Thymus (tissue), 11 donors: ENCODE measurements around the gene ESF1. TPM values are rescaled to one million over a fixed set of nuclear protein-coding genes. Genes with fewer than 3 reads are reported as not detected.
"Not testable (repeated sequence)": the region's sequence is repeated elsewhere in the genome, so short reads cannot be mapped to it uniquely, and the experiment has no call there.

Source experiments
- DNase-seq, 9 donors: peaks; one replicate each; pipeline ENCODE4 v3.0.0-alpha.2; 2013; ENCODE audit warnings: low spot score in 9 of 9, low read depth in 6 of 9, missing footprints in 1 of 9
- H3K27ac ChIP-seq, 2 donors: one replicate each; pipeline ENCODE4 v1.5.1; 2013; ENCODE audit warnings: control low read depth in 1 of 2, low read depth in 1 of 2, low read length in 1 of 2, mild to moderate bottlenecking in 1 of 2, moderate library complexity in 1 of 2
- H3K27me3 ChIP-seq, 2 donors: one replicate each; pipeline ENCODE4 v1.5.1; 2013; ENCODE audit warnings: low read length in 1 of 2; ENCODE audit not compliant: control insufficient read depth in 2 of 2, insufficient read depth in 1 of 2
- H3K36me3 ChIP-seq, 2 donors: one replicate each; pipeline ENCODE4 v1.5.1; 2013; ENCODE audit warnings: low read length in 1 of 2, mild to moderate bottlenecking in 1 of 2, moderate library complexity in 1 of 2; ENCODE audit not compliant: control insufficient read depth in 2 of 2, insufficient read depth in 2 of 2
- H3K4me1 ChIP-seq, 2 donors: one replicate each; pipeline ENCODE4 v1.5.1; 2013; ENCODE audit warnings: low read length in 2 of 2; ENCODE audit not compliant: control insufficient read depth in 2 of 2, insufficient read depth in 2 of 2
- H3K4me3 ChIP-seq, 2 donors: one replicate each; pipeline ENCODE4 v1.5.1; 2013; ENCODE audit warnings: low read length in 2 of 2, control low read depth in 1 of 2, mild to moderate bottlenecking in 1 of 2
- H3K9me3 ChIP-seq, 2 donors: one replicate each; pipeline ENCODE4 v1.5.1; 2013; ENCODE audit warnings: low read length in 1 of 2, mild to moderate bottlenecking in 1 of 2; ENCODE audit not compliant: control insufficient read depth in 2 of 2, insufficient read depth in 1 of 2
- WGBS: extraction: QIAGEN DNeasy Blood & Tissue Kit; methylation state at CpG from one replicate; pipeline ENCODE4 v1.1.7; 2013; 5-methylcytosine and 5-hydroxymethylcytosine counted together
- polyA plus RNA-seq: library from polyadenylated mRNA; stranded (reverse); fragments of 200-250 nt; gene quantifications from one replicate; pipeline ENCODE4 v1.2.3, GENCODE V29; 2013
- total RNA-seq: library from RNA; stranded (reverse); fragments of 120-200 nt; gene quantifications from one replicate; pipeline ENCODE4 v1.2.4, GENCODE V29; 2013
- donor health status: healthy.

Gene ESF1
- total and polyA plus RNA-seq, 2 donors, result 12.0 to 15.2 TPM

DNA sequence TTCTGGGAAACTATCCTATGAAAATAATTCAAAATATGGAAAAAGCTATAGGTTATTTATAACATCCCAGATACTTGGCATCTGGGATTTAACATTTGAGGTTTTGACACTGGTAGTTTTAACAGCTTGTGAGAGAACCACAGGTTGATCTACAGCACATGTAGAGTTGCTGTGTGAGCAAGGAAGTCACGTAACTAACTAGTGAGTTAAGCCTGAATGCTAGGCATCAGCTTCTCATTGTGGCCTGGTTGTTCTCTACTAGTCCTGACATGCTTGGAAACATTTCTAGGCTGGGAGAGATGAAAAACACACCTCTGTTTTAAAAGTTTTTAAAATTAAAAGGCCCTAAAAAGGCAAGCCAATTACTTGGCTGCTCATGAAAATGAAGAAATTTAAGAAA lies 28.2 kb downstream of the ESF1 start:
- Histone ChIP-seq H3K4me1 (no peaks in the 10 kb centered on the region), H3K27me3 (no peaks in the 10 kb centered on the region), H3K36me3 (peaks cover 0 to 19% of the 10 kb centered on the region in 2 donors), H3K4me3 (no peak overlapping the region), H3K27ac (no peak overlapping the region), H3K9me3 (no peaks in the 10 kb centered on the region)
- WGBS, result 89% methylated on average over 1 of the region's 1 CpG
- DNase-seq, result no peak

DNA sequence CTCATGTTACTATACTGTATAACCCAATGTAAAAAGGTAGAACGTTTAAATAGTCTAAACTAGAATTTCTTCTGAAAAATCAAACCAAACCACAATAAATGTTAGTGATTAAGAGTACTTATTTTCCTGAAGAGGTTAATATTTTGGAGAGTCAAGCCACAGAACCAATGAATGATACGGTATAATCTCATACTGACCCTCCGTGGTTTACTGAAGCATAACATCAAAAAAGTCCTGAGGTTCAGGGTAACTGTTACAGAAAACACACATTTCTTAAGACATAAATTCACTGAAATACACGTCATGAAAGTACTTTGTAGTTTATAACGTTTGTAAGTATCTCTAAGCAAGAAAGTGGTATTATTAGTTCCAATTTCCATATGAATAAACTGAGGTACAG lies 28.9 kb downstream of the ESF1 start:
- Histone ChIP-seq H3K9me3 (no peaks in the 10 kb centered on the region), H3K27me3 (no peaks in the 10 kb centered on the region), H3K4me1 (no peaks in the 10 kb centered on the region), H3K4me3 (no peak overlapping the region), H3K36me3 (peaks cover 0 to 23% of the 10 kb centered on the region in 2 donors), H3K27ac (no peak overlapping the region)
- 74% methylated on average over 5 of the region's 5 CpGs for WGBS
- no peak for DNase-seq

GRCh38 chr20:13753436-13754036 lies 31.2 kb downstream of the ESF1 start:
- no peak overlapping the region for H3K27ac ChIP-seq
- no peaks in the 10 kb centered on the region for H3K4me1 ChIP-seq
- peaks cover 0 to 31% of the 10 kb centered on the region in 2 donors for H3K36me3 ChIP-seq
- DNase-seq, result no peak
- no peaks in the 10 kb centered on the region for H3K9me3 ChIP-seq
- no peak overlapping the region for H3K4me3 ChIP-seq
- H3K27me3 ChIP-seq, result no peaks in the 10 kb centered on the region
- WGBS, result 100% methylated on average over 2 of the region's 2 CpGs

- DNase-seq, result no peak
- H3K9me3 ChIP-seq, result no peaks in the 10 kb centered on the region
- H3K36me3 ChIP-seq, result peaks cover 0 to 22% of the 10 kb centered on the region in 2 donors
- no peaks in the 10 kb centered on the region for H3K27me3 ChIP-seq
- H3K4me1 ChIP-seq, result no peaks in the 10 kb centered on the region
- no peak overlapping the region for H3K27ac ChIP-seq
- no peak overlapping the region for H3K4me3 ChIP-seq
- WGBS, result 96% methylated on average over 3 of the region's 3 CpGs
Observed at GRCh38 chr20:13749811-13750210, 34.9 kb downstream of the ESF1 start.

DNA sequence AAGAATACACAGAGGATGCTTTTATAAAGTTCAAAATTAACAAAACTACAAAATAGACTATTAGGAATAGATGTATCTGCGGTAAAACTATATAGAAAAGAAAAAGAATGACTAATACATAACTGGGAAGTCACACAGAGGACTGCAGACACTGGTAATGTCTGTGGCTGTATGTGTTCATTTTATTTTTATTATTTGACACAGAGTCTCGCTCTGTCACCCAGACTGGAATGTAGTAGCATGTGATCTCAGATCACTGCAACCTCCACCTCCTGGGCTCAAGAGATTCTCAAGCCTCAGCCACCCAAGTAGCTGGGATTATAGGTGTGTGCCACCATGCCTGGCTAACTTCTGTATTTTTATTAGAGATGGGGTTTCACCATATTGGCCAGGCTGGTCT lies 38.9 kb downstream of the ESF1 start:
- no peak for DNase-seq
- no peaks in the 10 kb centered on the region for H3K9me3 ChIP-seq
- no peaks in the 10 kb centered on the region for H3K27me3 ChIP-seq
- H3K27ac ChIP-seq, result no peak overlapping the region
- no peaks in the 10 kb centered on the region for H3K4me1 ChIP-seq
- H3K36me3 ChIP-seq, result peaks cover 5 to 16% of the 10 kb centered on the region in 2 donors
- 64% methylated on average over 2 of the region's 2 CpGs for WGBS
- H3K4me3 ChIP-seq, result no peak overlapping the region

GRCh38 chr20:13744352-13744751 lies 40.4 kb downstream of the ESF1 start:
- Histone ChIP-seq H3K27ac (no peak overlapping the region), H3K9me3 (peaks cover 0 to 4% of the 10 kb centered on the region in 2 donors), H3K27me3 (no peaks in the 10 kb centered on the region), H3K4me3 (no peak overlapping the region), H3K4me1 (no peaks in the 10 kb centered on the region), H3K36me3 (peaks cover 8 to 17% of the 10 kb centered on the region in 2 donors)
- WGBS, result 98% methylated on average over 1 of the region's 1 CpG
- no peak for DNase-seq

DNA sequence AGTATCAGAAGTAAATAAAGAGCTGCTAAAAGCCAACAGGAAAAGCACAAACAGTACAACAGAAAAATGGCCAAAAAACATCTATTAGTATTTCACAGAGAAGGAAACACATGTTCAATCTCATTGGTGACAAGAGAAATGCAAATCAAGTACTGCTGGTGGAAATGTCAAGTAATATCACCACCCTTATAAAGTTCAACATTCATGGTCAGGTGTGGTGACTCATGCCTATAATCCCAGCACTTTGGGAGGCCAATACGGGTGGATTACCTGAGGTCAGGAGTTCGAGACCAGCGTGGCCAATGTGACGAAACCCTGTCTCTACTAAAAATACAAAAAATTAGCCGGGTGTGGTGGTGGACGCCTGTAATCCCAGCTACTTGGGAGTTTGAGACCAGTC lies 42.8 kb downstream of the ESF1 start:
- WGBS, result 88% methylated on average over 6 of the region's 6 CpGs
- Histone ChIP-seq H3K9me3 (peaks cover 0 to 4% of the 10 kb centered on the region in 2 donors), H3K4me1 (no peaks in the 10 kb centered on the region), H3K4me3 (no peak overlapping the region), H3K27me3 (no peaks in the 10 kb centered on the region), H3K27ac (no peak overlapping the region), H3K36me3 (peaks cover 8 to 14% of the 10 kb centered on the region in 2 donors)
- DNase-seq, result no peak

GRCh38 chr20:13739731-13740649 lies 44.7 kb downstream of the ESF1 start:
- no peaks in the 10 kb centered on the region for H3K27me3 ChIP-seq
- no peak overlapping the region for H3K4me3 ChIP-seq
- H3K27ac ChIP-seq, result no peak overlapping the region
- DNase-seq, result no peak
- 82% methylated on average over 3 of the region's 3 CpGs for WGBS
- peaks cover 8 to 14% of the 10 kb centered on the region in 2 donors for H3K36me3 ChIP-seq
- no peaks in the 10 kb centered on the region for H3K4me1 ChIP-seq
- peaks cover 0 to 4% of the 10 kb centered on the region in 2 donors for H3K9me3 ChIP-seq

DNA sequence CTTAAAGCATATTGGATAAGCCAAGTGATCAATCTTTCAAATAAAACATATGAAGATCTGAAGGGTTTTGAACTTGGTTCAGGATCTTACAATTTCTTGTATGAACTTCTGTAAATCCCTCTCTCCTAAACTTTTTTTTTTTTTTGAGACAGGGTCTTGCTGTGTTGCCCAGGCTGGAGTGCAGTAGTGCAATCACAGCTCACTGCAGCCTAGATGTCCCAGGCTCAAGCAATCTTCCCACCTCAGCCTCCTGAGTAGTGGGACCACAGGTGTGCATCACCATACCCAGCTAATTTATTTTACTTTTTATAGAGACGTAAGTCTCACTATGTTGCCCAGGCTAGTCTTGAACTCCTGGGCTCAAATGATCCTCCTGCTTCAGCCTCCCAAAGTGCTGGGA lies 46.5 kb downstream of the ESF1 start:
- peaks cover 8 to 19% of the 10 kb centered on the region in 2 donors for H3K36me3 ChIP-seq
- H3K27me3 ChIP-seq, DNase-seq, H3K4me1 ChIP-seq, H3K27ac ChIP-seq, H3K4me3 ChIP-seq, H3K9me3 ChIP-seq: not testable (repeated sequence)
- 100% methylated on average over 1 of the region's 1 CpG for WGBS
